ENCODE measurements around the gene CUTA. TPM values are rescaled to one million over a fixed set of nuclear protein-coding genes. Genes with fewer than 3 reads are reported as not detected.
"Not testable (repeated sequence)": the region's sequence is repeated elsewhere in the genome, so short reads cannot be mapped to it uniquely, and the experiment has no call there.

Gene CUTA
- total and polyA plus RNA-seq, 8 donors = 12.8 to 233 (median 133) TPM

DNA sequence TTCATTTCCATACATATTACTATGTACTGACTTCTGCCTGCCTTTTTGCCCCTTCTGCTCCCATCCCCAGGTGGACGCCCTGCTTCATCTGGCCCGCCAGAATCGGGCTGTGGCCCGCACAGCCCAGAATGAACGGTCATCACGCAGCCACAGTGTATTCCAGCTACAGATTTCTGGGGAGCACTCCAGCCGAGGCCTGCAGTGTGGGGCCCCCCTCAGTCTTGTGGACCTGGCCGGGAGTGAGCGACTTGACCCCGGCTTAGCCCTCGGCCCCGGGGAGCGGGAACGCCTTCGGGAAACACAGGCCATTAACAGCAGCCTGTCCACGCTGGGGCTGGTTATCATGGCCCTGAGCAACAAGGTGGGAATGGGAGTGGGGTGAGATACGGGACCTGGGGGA, 11.8 kb downstream of the CUTA start:
- WGBS, 5 donors = 94 to 98% (median 95%) methylated on average over 11 to 17 of the region's 17 CpGs

DNA sequence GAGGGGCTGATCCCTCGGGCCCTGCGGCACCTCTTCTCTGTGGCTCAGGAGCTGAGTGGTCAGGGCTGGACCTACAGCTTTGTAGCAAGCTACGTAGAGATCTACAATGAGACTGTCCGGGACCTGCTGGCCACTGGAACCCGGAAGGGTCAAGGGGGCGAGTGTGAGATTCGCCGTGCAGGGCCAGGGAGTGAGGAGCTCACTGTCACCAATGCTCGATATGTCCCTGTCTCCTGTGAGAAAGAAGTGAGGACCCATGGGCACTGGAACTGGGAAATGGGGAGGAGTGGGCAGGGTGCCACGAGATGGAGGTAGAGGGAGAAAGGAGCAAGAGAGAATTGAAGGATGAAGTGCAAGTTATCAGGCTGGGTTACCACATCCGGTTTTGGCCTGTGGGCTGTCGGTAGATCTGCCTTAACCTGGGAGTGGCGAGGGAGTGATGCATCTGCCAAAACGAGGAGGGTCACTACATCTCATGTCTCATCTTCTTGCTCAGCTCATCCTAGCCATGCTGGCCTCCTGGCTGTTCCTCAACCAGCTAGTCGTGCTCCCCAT, 12.4 kb downstream of the CUTA start:
- no peak for TF ChIP-seq POLR2AphosphoS5 (IDR thresholded peaks at IDR 0.05)
- TF ChIP-seq, protein P1, sequence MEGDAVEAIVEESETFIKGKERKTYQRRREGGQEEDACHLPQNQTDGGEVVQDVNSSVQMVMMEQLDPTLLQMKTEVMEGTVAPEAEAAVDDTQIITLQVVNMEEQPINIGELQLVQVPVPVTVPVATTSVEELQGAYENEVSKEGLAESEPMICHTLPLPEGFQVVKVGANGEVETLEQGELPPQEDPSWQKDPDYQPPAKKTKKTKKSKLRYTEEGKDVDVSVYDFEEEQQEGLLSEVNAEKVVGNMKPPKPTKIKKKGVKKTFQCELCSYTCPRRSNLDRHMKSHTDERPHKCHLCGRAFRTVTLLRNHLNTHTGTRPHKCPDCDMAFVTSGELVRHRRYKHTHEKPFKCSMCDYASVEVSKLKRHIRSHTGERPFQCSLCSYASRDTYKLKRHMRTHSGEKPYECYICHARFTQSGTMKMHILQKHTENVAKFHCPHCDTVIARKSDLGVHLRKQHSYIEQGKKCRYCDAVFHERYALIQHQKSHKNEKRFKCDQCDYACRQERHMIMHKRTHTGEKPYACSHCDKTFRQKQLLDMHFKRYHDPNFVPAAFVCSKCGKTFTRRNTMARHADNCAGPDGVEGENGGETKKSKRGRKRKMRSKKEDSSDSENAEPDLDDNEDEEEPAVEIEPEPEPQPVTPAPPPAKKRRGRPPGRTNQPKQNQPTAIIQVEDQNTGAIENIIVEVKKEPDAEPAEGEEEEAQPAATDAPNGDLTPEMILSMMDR (IDR thresholded peaks at IDR 0.05) = no peak
- TF ChIP-seq POLR2A (IDR thresholded peaks at IDR 0.05) = no peak
- TF ChIP-seq EP300 (IDR thresholded peaks at IDR 0.05) = no peak
- no peaks in the 10 kb centered on the region for H3K27me3 ChIP-seq
- no peak overlapping the region for H3K27ac ChIP-seq
- peaks cover 0 to 24% (median 0%) of the 10 kb centered on the region in 4 donors for H3K36me3 ChIP-seq
- 88 to 95% (median 93%) methylated on average over 13 to 15 of the region's 15 CpGs for WGBS, 5 donors
- no peaks in the 10 kb centered on the region for H3K9me3 ChIP-seq
- peaks cover 0 to 10% (median 6%) of the 10 kb centered on the region in 4 donors for H3K4me1 ChIP-seq
- intact Hi-C loops (cut with DNase I; ENCODE audit: low total_unique reads) = no loop called here
- no peak overlapping the region for H3K4me3 ChIP-seq
- DNase-seq = no peak

More for the DNA sequence above, 11.8 kb downstream of the CUTA start:
- peaks cover 0 to 10% (median 7%) of the 10 kb centered on the region in 4 donors for H3K4me1 ChIP-seq
- no peak for DNase-seq
- intact Hi-C loops (cut with DNase I; ENCODE audit: low total_unique reads) = no loop called here
- H3K4me3 ChIP-seq = no peak overlapping the region
- H3K36me3 ChIP-seq = peaks cover 0 to 24% (median 0%) of the 10 kb centered on the region in 4 donors
- no peaks in the 10 kb centered on the region for H3K27me3 ChIP-seq
- TF ChIP-seq EP300 (IDR thresholded peaks at IDR 0.05) = no peak
- no peak for TF ChIP-seq POLR2A (IDR thresholded peaks at IDR 0.05)
- no peak for TF ChIP-seq POLR2AphosphoS5 (IDR thresholded peaks at IDR 0.05)
- TF ChIP-seq, protein P1 (IDR thresholded peaks at IDR 0.05) = no peak
- H3K27ac ChIP-seq = no peak overlapping the region
- H3K9me3 ChIP-seq = no peaks in the 10 kb centered on the region

DNA sequence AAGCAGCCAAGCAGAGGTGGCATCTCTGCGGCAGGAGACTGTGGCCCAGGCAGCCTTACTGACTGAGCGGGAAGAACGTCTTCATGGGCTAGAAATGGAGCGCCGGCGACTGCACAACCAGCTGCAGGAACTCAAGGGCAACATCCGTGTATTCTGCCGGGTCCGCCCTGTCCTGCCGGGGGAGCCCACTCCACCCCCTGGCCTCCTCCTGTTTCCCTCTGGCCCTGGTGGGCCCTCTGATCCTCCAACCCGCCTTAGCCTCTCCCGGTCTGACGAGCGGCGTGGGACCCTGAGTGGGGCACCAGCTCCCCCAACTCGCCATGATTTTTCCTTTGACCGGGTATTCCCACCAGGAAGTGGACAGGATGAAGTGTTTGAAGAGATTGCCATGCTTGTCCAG, 13.0 kb downstream of the CUTA start:
- DNase-seq = no peak
- Histone ChIP-seq H3K27me3 (no peaks in the 10 kb centered on the region), H3K9me3 (no peaks in the 10 kb centered on the region), H3K4me1 (peaks cover 0 to 9% (median 6%) of the 10 kb centered on the region in 4 donors), H3K4me3 (no peak overlapping the region), H3K27ac (no peak overlapping the region), H3K36me3 (peaks cover 0 to 24% (median 0%) of the 10 kb centered on the region in 4 donors)
- intact Hi-C loops (cut with DNase I; ENCODE audit: low total_unique reads) = no loop called here
- WGBS, 5 donors = 92 to 95% (median 95%) methylated on average over 16 to 17 of the region's 17 CpGs
- TF ChIP-seq, protein P1 (IDR thresholded peaks at IDR 0.05) = no peak
- TF ChIP-seq POLR2A (IDR thresholded peaks at IDR 0.05) = no peak
- TF ChIP-seq POLR2AphosphoS5 (IDR thresholded peaks at IDR 0.05) = no peak
- no peak for TF ChIP-seq EP300 (IDR thresholded peaks at IDR 0.05)

DNA sequence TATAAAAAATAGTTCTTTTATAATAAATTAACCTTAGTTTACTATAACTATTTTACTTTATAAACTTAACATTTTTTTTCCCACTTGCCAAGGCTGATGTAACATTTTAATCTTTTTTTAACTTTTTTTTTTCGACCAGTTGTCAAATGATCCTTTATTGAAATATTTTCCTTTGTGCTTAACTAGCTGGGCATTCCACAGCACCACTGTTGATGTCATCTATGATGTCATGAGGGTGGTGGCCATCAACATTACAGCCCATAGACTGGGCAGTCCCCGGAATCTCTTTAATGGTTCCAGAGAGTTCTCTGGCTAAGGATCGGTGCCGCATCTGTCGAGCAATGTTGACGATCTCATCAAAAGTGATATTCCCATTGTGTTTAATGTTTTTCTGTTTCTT, 18.0 kb downstream of the CUTA start:
- H3K27ac ChIP-seq; DNase-seq; intact Hi-C loops (cut with DNase I; ENCODE audit: low total_unique reads); H3K4me3 ChIP-seq; H3K4me1 ChIP-seq; H3K27me3 ChIP-seq; H3K9me3 ChIP-seq: not testable (repeated sequence)
- H3K36me3 ChIP-seq = peaks cover 0 to 27% (median 0%) of the 10 kb centered on the region in 4 donors
- 94 to 99% (median 96%) methylated on average over 6 of the region's 6 CpGs for WGBS, 5 donors

DNA sequence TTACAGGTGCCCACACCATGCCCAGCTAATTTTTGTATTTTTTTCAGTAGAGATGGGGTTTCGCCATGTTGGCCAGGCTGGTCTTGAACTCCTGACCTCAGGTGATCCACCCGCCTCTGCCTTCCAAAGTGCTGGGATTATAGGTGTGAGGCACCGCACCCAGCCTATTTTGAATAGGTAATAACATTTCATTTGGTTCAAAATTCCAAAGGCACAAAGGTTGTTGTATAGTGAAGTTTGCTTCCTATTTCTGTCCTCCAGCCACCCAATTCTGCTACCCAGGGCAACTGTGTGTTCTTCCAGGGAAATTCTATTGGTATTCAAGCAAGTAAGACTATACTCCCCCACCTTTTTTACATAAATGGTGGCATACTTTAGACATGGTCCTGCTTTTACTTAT, 19.3 kb downstream of the CUTA start:
- H3K27me3 ChIP-seq; intact Hi-C loops (cut with DNase I; ENCODE audit: low total_unique reads); H3K4me3 ChIP-seq; H3K4me1 ChIP-seq; DNase-seq; H3K9me3 ChIP-seq; H3K27ac ChIP-seq: not testable (repeated sequence)
- H3K36me3 ChIP-seq = peaks cover 0 to 15% (median 0%) of the 10 kb centered on the region in 4 donors
- WGBS, 5 donors = 92 to 98% (median 93%) methylated on average over 3 of the region's 3 CpGs
